HG02943 (cell line): ENCODE data around the gene CHRNA4.

Experiments used
- ATAC-seq: cut with Tn5 transposase; IDR thresholded peaks from one replicate; pipeline ENCODE4 v1.9.1; 2021; ENCODE audit warnings: mild to moderate bottlenecking, low read depth, moderate library complexity; ENCODE audit not compliant: unreplicated experiment

CHRNA4 gene

GRCh38 chr20:63325554-63326313 lies 35.4 kb downstream of the CHRNA4 start:
- ATAC-seq, result no peak

- ATAC-seq, result no peak
Measured at GRCh38 chr20:63325021-63325471, 36.1 kb downstream of the CHRNA4 start.

- no peak for ATAC-seq
Measured at GRCh38 chr20:63323357-63323981, 37.7 kb downstream of the CHRNA4 start.

GRCh38 chr20:63322933-63323273 lies 38.2 kb downstream of the CHRNA4 start:
- ATAC-seq, result no peak

- no peak for ATAC-seq
Measured at GRCh38 chr20:63322146-63322932, 38.8 kb downstream of the CHRNA4 start.

GRCh38 chr20:63321148-63321831 lies 39.9 kb downstream of the CHRNA4 start:
- ATAC-seq, result no peak

- ATAC-seq, result no peak
Measured at GRCh38 chr20:63320616-63321147, 40.5 kb downstream of the CHRNA4 start.

GRCh38 chr20:63320041-63320511 lies 41.1 kb downstream of the CHRNA4 start:
- no peak for ATAC-seq

GRCh38 chr20:63319164-63320040 lies 41.7 kb downstream of the CHRNA4 start:
- ATAC-seq, result no peak

GRCh38 chr20:63318391-63319163 lies 42.6 kb downstream of the CHRNA4 start:
- ATAC-seq, result no peak

GRCh38 chr20:63317601-63318291 lies 43.4 kb downstream of the CHRNA4 start:
- ATAC-seq, result no peak

- no peak for ATAC-seq
Measured at GRCh38 chr20:63317061-63317460, 44.1 kb downstream of the CHRNA4 start.

GRCh38 chr20:63316502-63316921 lies 44.6 kb downstream of the CHRNA4 start:
- ATAC-seq, result no peak

- ATAC-seq, result no peak
Measured at GRCh38 chr20:63315731-63316491, 45.2 kb downstream of the CHRNA4 start.

- ATAC-seq, result no peak
Measured at GRCh38 chr20:63315240-63315689, 45.9 kb downstream of the CHRNA4 start.

GRCh38 chr20:63314566-63315239 lies 46.4 kb downstream of the CHRNA4 start:
- no peak for ATAC-seq

GRCh38 chr20:63314015-63314471 lies 47.1 kb downstream of the CHRNA4 start:
- no peak for ATAC-seq
